ENCODE measurements around the gene CCDC107. TPM values are rescaled to one million over a fixed set of nuclear protein-coding genes. Genes with fewer than 3 reads are reported as not detected.

The CCDC107 gene
- total RNA-seq, 1 experiment from 2014 or later = 34.9 TPM

GRCh38 chr9:35617548-35617947 is 40.5 kb upstream of the CCDC107 start:
- intact Hi-C loops (cut with micrococcal nuclease) = no loop called here
- Histone ChIP-seq H4K20me1 (ENCODE audit: low read length) (no peaks in the 10 kb centered on the region), H3K9ac (ENCODE audit: low read length) (no peak overlapping the region), H3K4me3 (ENCODE audit: low read length) (no peak overlapping the region), H2AFZ (ENCODE audit: low read length) (no peak overlapping the region), H3K36me3 (ENCODE audit: low read depth, low read length) (no peaks in the 10 kb centered on the region), H3K4me1 (ENCODE audit: insufficient read depth, low read length) (no peaks in the 10 kb centered on the region), H3K9me3 (ENCODE audit: low read length) (no peaks in the 10 kb centered on the region), H3K9me2 (replicated peaks; ENCODE audit: low read length) (no peaks in the 10 kb centered on the region), H3K79me2 (ENCODE audit: low read length) (no peaks in the 10 kb centered on the region), H3K27me3 (ENCODE audit: low read length) (no peaks in the 10 kb centered on the region), H3F3A (ENCODE audit: low read length, unreplicated experiment) (no peaks in the 10 kb centered on the region), H3K4me2 (ENCODE audit: low read length) (no peak overlapping the region), H3K27ac (ENCODE audit: low read length) (no peak overlapping the region)
- POLR2A ChIA-PET (ENCODE audit: unreplicated experiment) = no interaction called here
- no peak for ATAC-seq
- CTCF ChIA-PET = no interaction called here
- no peak for TF ChIP-seq EZH2 (IDR thresholded peaks at IDR 0.05; ENCODE audit: low read length, unreplicated experiment)
- TF ChIP-seq CTCF (conservative IDR thresholded peaks at IDR 0.05; ENCODE audit: low read depth, low read length) = no peak
- TF ChIP-seq EZH2phosphoT487 (IDR thresholded peaks at IDR 0.05; ENCODE audit: borderline replicate concordance, low read length) = no peak
- DNase-seq = no peak
- BruUV-seq (replicated peaks) = no TSS peak

- Histone ChIP-seq H2AFZ (ENCODE audit: low read length) (no peak within 1 kb of the TSS), H4K20me1 (ENCODE audit: low read length) (no peaks in the 10 kb centered on the region), H3K9me2 (replicated peaks; ENCODE audit: low read length) (no peaks in the 10 kb centered on the region), H3K9ac (ENCODE audit: low read length) (no peak within 1 kb of the TSS), H3K4me2 (ENCODE audit: low read length) (no peak within 1 kb of the TSS), H3F3A (ENCODE audit: low read length, unreplicated experiment) (no peaks in the 10 kb centered on the region), H3K36me3 (ENCODE audit: low read depth, low read length) (no peaks in the 10 kb centered on the region), H3K79me2 (ENCODE audit: low read length) (no peaks in the 10 kb centered on the region), H3K4me1 (ENCODE audit: insufficient read depth, low read length) (no peaks in the 10 kb centered on the region), H3K4me3 (ENCODE audit: low read length) (no peak within 1 kb of the TSS), H3K27me3 (ENCODE audit: low read length) (no peaks in the 10 kb centered on the region), H3K27ac (ENCODE audit: low read length) (no peak within 1 kb of the TSS), H3K9me3 (ENCODE audit: low read length) (no peaks in the 10 kb centered on the region)
- TF ChIP-seq EZH2phosphoT487 (IDR thresholded peaks at IDR 0.05; ENCODE audit: borderline replicate concordance, low read length) = no peak
- no peak for TF ChIP-seq EZH2 (IDR thresholded peaks at IDR 0.05; ENCODE audit: low read length, unreplicated experiment)
- TF ChIP-seq CTCF (conservative IDR thresholded peaks at IDR 0.05; ENCODE audit: low read depth, low read length) = no peak
- DNase-seq = no peak
- no TSS peak for BruUV-seq (replicated peaks)
- ChIA-PET CTCF (no interaction called here), POLR2A (ENCODE audit: unreplicated experiment) (no interaction called here)
- ATAC-seq = no peak
- intact Hi-C loops (cut with micrococcal nuclease) = no loop called here
Measured at GRCh38 chr9:35618325-35618727, 39.8 kb upstream of the CCDC107 start, which contains the start of gene CD72. Gene CD72, minus strand, starts transcription at chr9:35618413. Its CDS starts 110 bp downstream, at chr9:35618303.

- POLR2A ChIA-PET (ENCODE audit: unreplicated experiment) = no interaction called here
- Histone ChIP-seq H3K9ac (ENCODE audit: low read length) (no peak overlapping the region), H4K20me1 (ENCODE audit: low read length) (no peaks in the 10 kb centered on the region), H2AFZ (ENCODE audit: low read length) (no peak overlapping the region), H3K4me2 (ENCODE audit: low read length) (no peak overlapping the region), H3K36me3 (ENCODE audit: low read depth, low read length) (no peaks in the 10 kb centered on the region), H3K4me1 (ENCODE audit: insufficient read depth, low read length) (no peaks in the 10 kb centered on the region), H3K4me3 (ENCODE audit: low read length) (no peak overlapping the region), H3K27ac (ENCODE audit: low read length) (no peak overlapping the region), H3F3A (ENCODE audit: low read length, unreplicated experiment) (no peaks in the 10 kb centered on the region), H3K27me3 (ENCODE audit: low read length) (no peaks in the 10 kb centered on the region), H3K9me2 (replicated peaks; ENCODE audit: low read length) (no peaks in the 10 kb centered on the region), H3K9me3 (ENCODE audit: low read length) (no peaks in the 10 kb centered on the region), H3K79me2 (ENCODE audit: low read length) (no peaks in the 10 kb centered on the region)
- no TSS peak for BruUV-seq (replicated peaks)
- CTCF ChIA-PET = no interaction called here
- intact Hi-C loops (cut with micrococcal nuclease) = no loop called here
- ATAC-seq (no peak), DNase-seq (no peak)
- TF ChIP-seq CTCF (conservative IDR thresholded peaks at IDR 0.05; ENCODE audit: low read depth, low read length) (no peak), EZH2phosphoT487 (IDR thresholded peaks at IDR 0.05; ENCODE audit: borderline replicate concordance, low read length) (no peak), EZH2 (IDR thresholded peaks at IDR 0.05; ENCODE audit: low read length, unreplicated experiment) (no peak)
Measured at GRCh38 chr9:35618854-35619799, 39.0 kb upstream of the CCDC107 start.

All from PC-3 (cell line).